RCC 7860 (cell line): Measurements from ENCODE around the gene KIAA1217.

ENCODE experiments used
- DNase-seq: peaks from one replicate; pipeline ENCODE4 v3.0.0-alpha.2; 2015; ENCODE audit warnings: low spot score
- FAIRE-seq: peaks from 2 replicates; lab custom pipeline; 2012; peaks lifted over from hg19 to GRCh38; lab: Jason Lieb, UNC

The KIAA1217 gene

DNA sequence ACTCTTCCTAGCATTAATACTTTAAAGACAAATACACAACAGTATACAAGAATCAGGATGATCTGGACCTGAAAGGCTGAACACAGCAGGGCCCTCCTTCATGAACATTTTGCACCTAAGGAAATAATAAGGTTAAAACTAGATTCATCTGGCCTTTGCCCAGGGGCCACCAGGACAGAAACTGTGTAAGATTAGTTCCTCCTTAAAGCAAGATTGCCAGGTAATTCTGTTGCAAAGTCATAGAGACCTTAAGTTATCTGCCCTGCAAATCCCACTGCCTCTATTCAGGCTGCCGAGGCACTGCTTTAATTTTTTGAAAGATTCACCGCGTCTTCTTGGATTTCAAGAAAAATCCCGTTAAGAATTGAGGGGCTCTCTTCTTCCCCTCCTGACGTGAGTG lies 1.6 kb upstream of the KIAA1217 start:
- no peak for DNase-seq
- no peak for FAIRE-seq

DNA sequence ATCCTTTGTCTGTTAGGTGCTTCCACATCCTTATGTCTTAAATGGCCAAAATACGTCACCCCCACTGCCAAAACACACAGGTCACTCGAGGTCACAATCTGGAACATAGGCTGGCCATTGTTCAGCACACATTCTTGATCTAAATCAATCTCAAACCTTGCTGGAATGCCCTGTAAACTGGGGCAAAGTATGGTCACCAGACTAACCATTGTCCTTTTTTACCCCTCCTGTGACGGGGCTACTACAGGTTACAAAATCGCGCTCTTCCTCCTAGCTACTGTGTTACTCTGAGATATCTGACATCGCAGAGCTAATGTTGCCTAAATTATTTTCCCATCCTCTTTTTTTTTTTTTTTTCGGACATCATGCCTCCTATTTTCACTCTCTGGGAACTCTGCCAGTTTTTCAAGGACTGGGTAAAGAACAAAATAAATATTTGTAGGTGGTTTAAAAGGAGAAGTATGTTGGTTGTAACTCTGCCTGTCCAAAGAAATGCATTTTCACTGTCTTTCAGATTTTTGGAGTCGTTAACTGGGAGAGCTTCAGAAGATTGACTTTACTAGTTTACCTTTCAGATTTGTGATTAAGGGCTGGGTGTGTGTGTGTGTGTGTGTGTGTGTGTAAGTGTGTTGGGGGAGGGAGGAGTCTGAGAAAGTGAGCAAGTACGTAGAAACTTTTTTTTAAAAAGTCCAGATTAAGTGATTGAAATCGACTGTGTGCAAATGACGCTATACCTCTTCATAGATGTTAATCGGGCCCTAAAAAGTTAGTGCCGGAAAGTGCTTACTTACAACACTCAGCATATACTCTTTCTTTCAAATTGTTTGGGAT lies 942 bp upstream of the KIAA1217 start:
- FAIRE-seq (no peak), DNase-seq (no peak)

DNA sequence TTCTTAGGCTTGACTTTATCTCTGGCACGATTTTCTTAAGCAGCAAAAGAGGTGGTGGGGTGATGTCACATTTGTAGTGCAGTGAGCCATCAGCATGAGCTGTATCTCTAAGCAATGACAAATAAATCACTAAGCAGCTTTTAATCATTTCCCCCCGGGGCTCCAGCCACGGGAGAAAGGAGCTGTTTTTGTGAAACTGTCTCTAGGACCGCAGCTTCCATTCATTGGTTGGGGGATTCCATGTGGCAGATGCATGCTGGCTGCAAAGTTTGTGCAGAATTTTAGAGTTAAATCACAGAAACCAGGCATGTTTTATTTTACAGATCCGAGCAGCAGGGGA lies 464 bp downstream of the KIAA1217 start:
- DNase-seq (peak; percentile 72), FAIRE-seq (peak; percentile 61)

DNA sequence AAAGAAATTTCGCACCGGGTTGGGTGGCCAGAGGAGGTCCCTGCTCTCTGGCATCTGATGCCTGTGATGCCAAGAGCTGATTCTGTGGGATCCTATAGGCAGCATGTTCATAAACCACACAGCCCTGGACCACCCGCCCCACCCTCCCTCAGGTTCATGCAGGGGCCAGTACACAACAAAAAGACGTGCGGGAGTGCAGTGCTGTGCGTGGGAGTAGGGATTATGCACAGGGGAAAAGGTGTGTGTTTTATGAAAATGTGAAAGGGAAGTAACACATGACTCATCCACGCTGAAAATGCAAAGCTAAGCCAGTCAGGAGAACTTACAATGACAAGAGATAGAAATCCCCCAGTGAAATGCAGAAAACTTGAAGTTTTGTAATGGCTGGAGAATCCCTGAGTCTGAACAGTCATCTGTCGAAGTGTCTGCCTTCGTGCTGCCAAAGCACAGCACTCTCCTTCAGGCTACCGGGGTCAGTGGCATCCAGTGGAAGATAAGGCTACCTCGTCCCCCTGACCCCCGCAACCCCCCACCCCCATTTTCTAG lies 1.1 kb downstream of the KIAA1217 start:
- FAIRE-seq = peak; percentile 56
- DNase-seq = peak; percentile 88

DNA sequence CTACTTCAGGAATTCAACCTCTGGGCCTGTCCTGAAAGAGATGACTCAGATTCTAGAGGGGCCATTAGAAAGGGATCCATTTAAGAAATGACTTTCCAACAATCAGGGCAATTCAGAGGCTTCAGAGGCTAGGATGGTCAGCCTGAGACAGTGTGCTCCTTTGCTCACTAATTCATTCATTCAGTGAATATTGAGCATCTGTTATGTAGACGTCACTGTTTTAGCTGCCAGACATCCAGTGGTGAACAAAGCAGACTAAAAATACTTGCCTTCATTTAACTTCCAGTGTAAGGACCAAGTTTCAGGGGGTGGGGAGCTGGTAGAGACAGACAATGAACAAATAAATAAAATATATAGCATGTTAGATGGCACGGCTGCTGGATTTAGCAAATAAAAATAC lies 1.6 kb downstream of the KIAA1217 start:
- no peak for FAIRE-seq

DNA sequence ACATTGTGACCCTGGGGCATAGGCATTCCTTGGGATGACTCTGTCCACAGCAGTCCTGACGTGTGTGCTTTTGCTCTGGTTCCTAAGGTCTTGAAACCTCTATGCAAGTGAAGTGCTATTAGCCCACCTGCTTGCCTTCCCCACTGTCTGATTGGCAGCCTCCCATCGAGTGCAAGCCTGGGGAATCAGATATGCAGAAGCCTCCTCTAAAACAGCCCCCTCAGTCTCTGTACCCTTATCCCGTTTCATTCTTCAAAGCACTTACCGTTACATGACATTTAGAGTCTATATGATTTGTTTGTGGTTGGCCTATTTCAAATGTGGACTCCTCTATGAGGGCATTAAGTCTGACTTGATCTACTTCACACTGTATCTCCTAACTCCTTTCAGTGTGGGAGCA lies 4.3 kb downstream of the KIAA1217 start:
- DNase-seq (no peak), FAIRE-seq (no peak)

More for the DNA sequence above, 1.6 kb downstream of the KIAA1217 start:
- no peak for DNase-seq

DNA sequence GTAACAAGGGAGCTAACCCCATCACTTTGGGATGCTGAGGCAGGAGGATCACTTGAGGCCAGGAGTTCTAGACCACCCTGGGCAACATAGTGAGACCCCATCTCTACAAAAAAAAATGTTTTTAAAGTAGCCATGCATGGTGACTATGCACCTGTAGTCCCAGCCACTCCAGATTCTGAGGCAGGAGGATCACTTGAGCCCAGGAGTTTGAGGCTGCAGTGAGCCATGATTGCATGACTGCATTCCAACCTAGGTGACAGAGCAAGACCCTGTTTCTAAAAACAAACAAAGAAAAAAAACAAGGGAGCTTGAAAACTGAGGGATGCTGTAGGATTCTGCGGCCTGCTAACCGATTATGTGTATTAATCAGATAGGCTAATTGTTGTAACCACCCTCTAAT lies 4.9 kb downstream of the KIAA1217 start:
- FAIRE-seq = no peak

DNA sequence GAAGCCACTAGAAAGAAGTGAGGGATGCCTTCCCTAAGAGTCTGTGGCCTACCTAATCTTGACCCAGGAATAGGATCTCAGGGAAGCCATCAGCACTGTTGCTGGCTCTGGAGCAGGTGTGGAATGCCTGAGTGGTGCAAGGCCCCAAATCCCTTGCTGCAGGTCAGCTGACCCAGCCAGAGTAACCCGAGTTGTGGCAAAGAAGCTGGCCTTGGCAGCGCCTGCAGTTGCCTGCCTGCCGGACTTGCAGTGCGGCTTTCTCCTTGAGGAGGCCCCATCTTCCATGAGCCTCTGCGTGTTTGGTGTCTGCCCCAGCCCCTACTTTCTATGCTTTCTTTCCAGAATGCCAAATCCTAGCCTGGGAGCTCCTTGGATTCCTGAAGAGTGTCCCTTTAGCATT lies 5.8 kb downstream of the KIAA1217 start:
- FAIRE-seq = no peak
- no peak for DNase-seq

More for the DNA sequence above, 4.9 kb downstream of the KIAA1217 start:
- DNase-seq = no peak

DNA sequence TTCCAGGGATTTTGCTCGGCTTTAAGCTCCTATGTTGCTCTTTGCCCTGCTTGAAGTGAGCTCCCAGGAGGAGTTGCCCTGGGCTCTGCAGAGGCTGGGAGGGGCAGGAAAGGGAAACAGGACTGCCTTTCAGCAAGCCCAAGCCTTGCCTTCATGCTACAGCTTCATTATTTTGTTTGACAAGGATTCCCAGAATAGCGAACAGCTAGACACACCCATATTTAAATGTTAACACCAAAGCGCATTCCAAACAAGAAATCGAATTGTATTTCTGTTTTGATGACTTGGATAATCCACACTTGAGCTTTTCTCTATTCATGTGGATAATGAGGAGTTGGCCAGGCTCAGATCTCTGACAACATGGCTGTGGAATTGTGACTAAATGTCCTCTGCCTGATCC lies 6.3 kb downstream of the KIAA1217 start:
- DNase-seq (no peak), FAIRE-seq (no peak)

DNA sequence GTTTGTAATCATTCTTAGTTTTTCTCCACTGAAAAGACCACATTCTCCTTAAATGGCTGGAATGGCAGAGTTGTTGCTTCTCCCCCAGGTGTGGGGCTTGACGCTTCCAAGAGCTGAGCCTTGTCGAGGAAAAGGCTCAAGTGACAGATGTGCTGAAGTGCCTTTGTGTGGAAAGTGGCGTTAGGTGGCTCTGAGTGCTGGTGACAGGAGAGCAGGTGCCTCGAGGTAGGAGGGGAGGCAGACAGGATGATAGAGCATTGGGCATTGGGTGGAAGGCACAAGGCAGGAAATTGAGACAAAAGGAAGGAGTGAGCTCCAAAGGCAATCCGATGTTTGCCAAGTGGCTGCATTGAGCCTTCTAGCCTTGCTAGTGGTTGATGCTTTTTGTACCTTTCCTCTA lies 6.7 kb downstream of the KIAA1217 start:
- no peak for DNase-seq
- FAIRE-seq = no peak

DNA sequence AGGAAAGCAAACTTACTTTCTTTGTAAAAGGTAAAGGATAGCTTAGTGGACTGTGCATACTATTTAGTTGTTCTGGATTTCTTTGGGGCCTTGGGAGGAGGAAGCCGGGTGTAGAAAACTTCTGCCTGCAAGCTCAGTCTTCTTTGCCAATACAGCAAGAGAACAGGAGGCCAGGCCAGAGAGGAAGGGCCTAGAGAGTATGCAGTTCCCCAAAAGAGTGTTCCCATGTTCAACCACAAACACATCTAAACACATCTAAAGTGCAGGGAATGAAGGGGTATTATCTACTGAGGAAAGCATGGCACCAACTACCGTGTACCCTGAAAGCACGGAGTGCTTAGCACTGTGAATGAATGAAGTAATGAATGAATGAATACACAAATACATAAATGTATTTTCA lies 11.0 kb downstream of the KIAA1217 start:
- FAIRE-seq = no peak

DNA sequence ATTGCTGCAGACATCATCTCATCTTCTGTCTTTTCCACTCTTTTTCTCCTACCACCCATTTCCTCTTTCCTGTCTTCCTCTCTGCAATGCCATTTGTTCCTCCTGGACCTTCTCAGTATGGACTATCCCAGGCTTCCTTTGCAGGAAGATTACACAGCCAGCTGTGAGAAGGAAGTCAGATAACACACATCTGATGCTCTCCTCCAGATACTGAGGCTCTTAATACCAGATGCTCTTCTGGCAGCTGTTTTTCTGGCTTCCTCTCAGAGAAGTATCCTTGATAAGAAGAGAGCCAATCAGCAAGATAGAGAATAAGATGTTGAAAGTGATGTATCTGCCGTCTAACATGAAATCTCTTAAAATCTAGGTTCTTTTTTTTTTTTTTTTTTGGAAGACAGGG lies 14.4 kb downstream of the KIAA1217 start:
- DNase-seq (no peak), FAIRE-seq (no peak)

More for the DNA sequence above, 11.0 kb downstream of the KIAA1217 start:
- DNase-seq = no peak

DNA sequence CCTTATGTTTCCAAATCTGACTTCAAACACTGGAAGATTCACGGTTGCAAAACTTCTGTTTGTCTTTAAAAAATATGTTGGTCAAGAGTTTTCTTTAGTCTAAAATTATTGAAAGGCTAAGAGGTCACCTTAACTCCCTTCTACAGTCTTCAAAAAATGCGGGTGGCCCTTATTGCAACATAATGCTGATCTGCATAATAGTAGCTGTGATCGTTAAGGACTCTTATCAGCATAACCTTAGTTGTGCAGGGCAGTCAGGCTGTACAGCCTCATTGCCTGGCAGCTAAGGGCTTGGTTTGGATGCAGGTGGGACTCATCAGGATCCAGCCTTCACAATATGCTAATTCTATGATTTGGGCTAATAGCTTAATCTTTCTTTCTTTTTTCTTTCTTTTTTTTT lies 15.0 kb downstream of the KIAA1217 start:
- FAIRE-seq (no peak), DNase-seq (no peak)

DNA sequence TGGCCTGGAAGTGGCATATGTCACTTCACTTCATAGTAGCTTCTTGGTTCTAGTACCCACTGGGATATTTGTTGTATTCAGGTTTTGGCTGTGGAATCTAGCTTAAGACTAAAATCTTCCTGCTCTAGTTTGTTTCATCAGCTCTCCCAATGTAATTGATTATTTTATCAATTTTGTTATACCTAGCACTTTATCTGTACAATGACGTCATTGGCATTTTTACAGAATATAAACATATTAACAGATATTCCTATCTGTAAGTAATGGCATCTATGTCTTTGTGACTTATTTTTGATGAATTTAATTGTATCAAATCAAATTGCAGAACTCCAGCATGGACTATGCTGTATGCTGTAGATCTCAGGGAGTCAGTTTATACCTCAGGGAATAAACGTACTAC lies 19.7 kb downstream of the KIAA1217 start:
- FAIRE-seq (no peak), DNase-seq (no peak)

DNA sequence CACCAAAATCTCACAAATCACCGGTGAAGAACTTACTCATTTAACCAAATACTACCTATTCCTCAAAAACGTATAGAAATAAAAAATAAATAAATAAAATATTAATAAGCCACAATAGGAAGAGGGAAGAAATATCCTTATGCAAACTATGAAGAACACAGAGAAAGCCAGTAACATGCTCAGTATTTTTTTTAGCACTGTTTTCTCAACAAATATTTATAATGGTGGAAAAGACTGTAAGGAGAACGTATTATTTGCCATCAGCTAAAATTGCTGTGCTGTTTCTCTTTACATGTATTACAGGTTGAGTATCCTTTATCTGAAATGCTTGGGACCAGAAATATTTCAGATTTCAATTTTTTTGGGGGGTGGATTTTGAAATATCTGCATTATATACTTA lies 21.0 kb downstream of the KIAA1217 start:
- DNase-seq (no peak), FAIRE-seq (no peak)

DNA sequence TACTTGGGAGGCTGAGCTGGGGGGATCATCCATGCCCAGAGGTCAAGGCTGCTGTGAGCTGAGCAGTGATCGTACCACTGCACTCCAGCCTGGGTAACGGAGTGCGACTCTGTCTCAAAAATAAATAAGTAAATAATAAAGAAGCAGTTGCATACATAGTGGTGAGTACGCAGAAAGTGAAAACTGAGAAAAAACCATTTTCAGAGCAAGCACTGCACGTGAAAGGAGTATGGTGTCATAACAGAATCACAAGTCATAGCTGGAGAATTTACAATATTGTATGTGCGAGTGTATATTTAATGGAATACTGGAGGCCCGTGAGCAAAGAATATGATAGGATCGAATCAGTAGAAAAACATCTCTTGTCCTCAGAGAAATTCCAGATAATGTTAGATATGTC lies 22.3 kb downstream of the KIAA1217 start:
- DNase-seq (no peak), FAIRE-seq (no peak)

DNA sequence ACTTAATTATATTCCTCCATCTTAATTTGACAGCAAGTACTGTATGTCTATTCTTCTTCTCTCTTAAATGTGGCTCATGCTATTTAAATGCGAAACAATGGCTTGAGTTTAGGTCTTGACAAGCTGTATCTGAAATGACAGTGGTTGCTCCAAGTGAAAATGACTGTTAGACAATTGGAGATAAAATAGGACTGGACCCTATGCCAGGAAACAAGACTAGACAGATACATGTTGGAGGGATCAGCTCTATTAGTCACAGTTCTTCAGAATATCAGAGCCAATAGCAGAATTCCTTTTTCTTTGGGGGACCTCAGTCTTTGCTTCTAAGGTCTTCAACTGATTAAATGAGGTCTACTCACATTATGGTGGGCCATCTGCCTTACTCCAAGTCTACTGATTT lies 25.8 kb downstream of the KIAA1217 start:
- FAIRE-seq (no peak), DNase-seq (no peak)

DNA sequence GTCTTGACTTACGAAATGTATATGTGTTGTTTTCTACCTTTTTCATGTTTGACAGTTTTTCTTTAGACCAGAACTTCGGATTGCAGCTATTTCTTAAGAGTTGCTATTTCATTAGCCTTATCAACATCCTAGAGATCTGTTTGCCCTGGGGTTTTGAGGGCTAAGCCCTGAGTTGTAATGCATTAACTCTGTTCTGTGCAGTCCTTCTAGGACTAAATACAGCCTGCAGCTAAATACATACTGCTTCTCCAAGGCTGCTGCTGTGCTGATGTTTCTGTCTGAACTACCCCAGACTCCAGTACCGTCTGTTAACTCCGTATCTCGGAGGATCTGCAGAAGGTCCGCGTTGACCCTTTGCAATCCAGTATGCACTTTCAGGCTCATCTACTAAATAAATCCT lies 26.5 kb downstream of the KIAA1217 start:
- DNase-seq (no peak), FAIRE-seq (no peak)

DNA sequence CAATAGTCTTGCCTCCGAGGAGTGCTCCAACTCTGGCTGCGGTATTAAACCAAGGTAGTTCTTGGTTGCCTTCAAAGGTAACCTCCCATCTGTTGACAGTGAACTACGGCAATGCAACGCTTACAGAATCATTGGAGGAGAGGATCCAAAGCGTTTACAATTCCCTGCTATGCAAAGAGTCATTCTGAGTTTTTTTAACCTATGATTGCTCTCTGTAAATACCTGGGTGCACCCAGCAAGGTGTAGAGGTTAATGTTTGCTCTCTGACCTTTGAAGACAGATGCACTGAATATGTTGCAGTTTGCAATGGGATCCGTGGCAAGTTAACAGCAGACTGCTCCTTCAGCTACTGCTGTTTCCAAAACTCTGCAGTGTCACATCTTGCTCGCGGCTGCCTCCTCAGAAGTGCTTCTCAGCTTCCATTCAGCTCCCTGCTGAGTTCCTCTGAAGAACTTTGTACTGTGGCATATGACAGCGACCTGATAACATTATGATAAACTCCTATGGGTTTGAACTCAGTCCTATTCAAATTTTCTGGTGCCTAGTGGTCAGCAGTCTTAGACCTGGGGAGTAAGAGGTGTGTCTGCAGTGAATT lies 29.0 kb downstream of the KIAA1217 start:
- DNase-seq (no peak), FAIRE-seq (no peak)

DNA sequence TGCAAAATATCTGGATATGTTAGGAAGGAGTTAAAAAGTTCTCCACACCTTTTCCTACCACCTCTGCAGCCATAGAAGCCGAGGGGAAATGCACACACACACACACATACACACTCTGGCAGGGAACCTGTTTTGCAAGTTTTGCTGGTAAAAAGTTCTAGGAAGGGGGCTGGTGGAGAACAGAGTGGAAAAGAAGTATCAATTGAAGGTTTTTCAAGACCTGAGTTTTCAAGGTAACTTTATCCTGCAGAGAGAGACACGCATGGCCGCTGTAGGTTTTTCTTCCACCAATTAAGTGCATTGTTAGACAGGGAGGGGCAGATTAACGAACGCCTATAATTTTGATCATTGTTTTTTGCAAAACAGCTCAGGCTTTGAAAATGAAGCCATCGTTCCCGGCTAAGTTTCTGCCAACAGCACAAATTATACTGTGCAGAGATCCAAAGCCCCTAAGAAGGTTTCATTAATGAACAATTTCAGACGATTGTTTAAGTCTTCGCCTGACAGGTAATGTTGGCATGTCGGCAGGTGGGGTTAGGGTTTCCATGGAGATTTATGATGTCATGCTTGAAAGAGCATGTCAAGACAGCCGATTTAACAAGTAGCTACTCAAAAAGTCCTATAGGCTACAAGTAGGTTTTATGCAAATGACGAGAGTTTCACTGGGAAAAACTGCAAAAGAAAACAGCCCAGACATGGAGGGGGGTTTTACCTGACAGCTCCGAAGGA lies 29.7 kb downstream of the KIAA1217 start:
- DNase-seq (no peak), FAIRE-seq (no peak)

DNA sequence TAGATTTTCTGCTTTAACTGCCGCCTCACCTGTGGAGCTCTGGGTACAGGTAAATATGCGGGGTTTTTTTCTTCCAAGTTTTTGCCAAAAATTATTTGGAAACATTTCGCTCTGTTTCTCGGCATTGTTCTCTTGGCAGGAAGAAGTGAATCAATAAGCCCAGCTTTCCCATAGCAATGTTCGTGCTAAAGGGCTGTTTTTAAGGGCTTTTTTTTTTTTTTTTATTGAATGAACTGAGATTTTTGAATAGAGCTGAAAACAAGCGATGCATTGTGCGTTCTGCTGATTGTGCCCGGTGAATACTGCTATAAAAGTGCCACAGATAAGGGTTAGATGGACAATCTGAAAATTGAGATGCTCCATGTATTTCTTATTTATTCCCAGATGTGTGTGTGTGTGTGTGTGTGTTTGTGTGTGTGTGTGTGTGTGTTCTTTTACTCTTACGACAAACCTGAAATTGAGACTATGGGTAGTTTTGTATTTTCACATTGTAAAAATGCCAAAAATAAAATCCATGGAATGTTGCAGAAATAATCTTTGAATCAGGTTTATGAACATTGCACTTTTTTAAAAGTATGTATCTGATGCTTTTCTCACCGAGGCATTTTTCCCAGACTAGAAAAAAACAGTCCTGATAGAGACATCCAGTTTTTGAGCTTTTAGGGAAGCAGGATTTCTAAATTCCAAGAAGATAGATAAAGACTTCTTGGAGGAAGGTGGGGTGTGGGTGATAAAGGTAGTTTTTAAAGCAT lies 30.5 kb downstream of the KIAA1217 start:
- no peak for FAIRE-seq
- DNase-seq = no peak
